ENCODE results near the gene RGL2. TPM values are rescaled to one million over a fixed set of nuclear protein-coding genes. Genes with fewer than 3 reads are reported as not detected.
A peak's percentile ranks its signal among the peaks of the same experiment; 100 is the strongest.

RGL2 gene
- total and polyA plus RNA-seq, 2 of the 4 experiments (the other 2 are of a cell fraction): 4.1 to 26.9 TPM

DNA sequence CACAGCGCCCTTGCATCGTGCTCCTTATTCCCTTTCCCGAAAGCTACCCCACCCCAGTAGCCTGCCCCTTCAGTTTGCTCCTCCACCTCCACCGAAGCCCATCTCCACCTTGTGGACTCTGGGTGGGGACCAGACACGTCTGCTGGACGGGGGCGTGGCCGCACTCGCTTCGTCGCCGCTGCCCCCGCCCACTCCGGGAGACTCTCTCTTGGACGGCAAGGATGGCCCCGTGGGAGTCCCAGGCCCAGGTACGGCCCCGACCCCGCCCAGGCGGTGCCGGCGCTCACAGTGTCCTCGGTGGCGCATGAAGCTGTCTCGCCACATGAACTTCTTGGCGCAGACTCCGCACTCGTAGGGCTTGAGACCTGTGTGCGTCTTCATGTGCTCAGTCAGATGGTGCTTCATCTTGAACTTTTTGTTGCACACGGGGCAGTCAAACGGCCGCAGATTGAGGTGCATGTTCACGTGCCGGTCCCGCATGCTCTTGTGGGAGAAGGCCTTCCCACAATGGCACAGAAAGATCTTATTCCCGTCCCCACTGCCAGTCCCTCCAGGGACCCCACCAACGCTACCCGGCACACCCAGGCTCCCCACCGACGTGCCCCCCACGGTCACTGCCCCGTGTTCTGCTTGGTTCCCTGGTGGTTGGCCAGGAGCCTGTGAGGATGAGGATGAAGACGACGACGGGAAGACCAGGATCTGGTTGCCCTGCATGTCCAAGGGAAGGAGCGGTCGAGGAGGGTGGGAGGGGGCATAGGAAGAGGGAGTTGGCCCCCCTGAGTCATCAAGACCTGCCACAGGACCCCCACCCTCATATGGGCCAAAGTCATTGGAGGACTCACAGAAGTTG lies 16.4 kb upstream of the RGL2 start:
- H3K4me2 ChIP-seq (ENCODE audit: low read depth, low read length): peak overlapping the region; percentile 78
- H3K9ac ChIP-seq (ENCODE audit: low read depth, low read length): no peak overlapping the region
- H2BK20ac ChIP-seq (ENCODE audit: low read depth, low read length): peak overlapping the region; percentile 68; the same call in 1 of the 2 replicates
- WGBS, 2 experiments (ENCODE audit: extremely low coverage in 2 of 2, insufficient read length in 1 of 2): 56% methylated on average over 31 of the region's 47 CpGs; no CpG with 5 or more reads in 1 of the 2 experiments
- BruUV-seq (replicated peaks): no TSS peak
- peaks cover 17% of the 10 kb centered on the region for H4K20me1 ChIP-seq (ENCODE audit: insufficient read depth, low read length)
- DNase-seq (no peak), ATAC-seq (ENCODE audit: low read depth) (no peak)
- peak overlapping the region; percentile 79 to 96; a peak in 3 of 4 replicates for H4K8ac ChIP-seq (ENCODE audit: low read depth in 2 of 2, low read length in 2 of 2)
- peak overlapping the region; percentile 92 for H4K91ac ChIP-seq (ENCODE audit: insufficient read depth, low read depth, low read length)
- H3K79me1 ChIP-seq (ENCODE audit: low read depth in 1 of 2, low read length in 2 of 2): peaks cover 35 to 82% of the 10 kb centered on the region in 2 experiments
- no peak overlapping the region for H3K4me3 ChIP-seq (ENCODE audit: insufficient read depth, low read depth, low read length)
- peak overlapping the region; percentile 96 for H2AFZ ChIP-seq (replicated peaks; ENCODE audit: low read length, poor library complexity)
- peak overlapping the region; percentile 98 for H3K4ac ChIP-seq (ENCODE audit: low read depth, low read length)
- H3K14ac ChIP-seq (replicated peaks; ENCODE audit: low read depth, low read length): peak overlapping the region; percentile 93
- H3K4me1 ChIP-seq (ENCODE audit: control insufficient read depth, insufficient read depth, low read length): peaks cover 27% of the 10 kb centered on the region
- peak overlapping the region; percentile 98 for H2AK5ac ChIP-seq (ENCODE audit: low read depth, low read length)
- peak overlapping the region; percentile 99 for H2AK9ac ChIP-seq (replicated peaks; ENCODE audit: low read depth, low read length, poor library complexity)
- ChIA-PET POLR2A (ENCODE audit: unreplicated experiment) (no interaction called here), CTCF (no interaction called here)
- H3K27me3 ChIP-seq (ENCODE audit: control insufficient read depth, insufficient read depth, low read length): no peaks in the 10 kb centered on the region
- H3K23ac ChIP-seq (ENCODE audit: low read depth, low read length): peak overlapping the region; percentile 94
- peak overlapping the region; percentile 94 for H3K56ac ChIP-seq (ENCODE audit: extremely low read depth, insufficient read depth, low read length)
- peaks cover 17% of the 10 kb centered on the region for H3K9me1 ChIP-seq (ENCODE audit: insufficient read depth, low read length)
- in situ Hi-C loops (cut with MboI; ENCODE audit: low sequenced_read_pairs): no loop called here
- H3K27ac ChIP-seq (ENCODE audit: insufficient read depth, low read length): peak overlapping the region; percentile 97; the same call in 1 of the 2 replicates
- peak overlapping the region; percentile 15; the same call in 1 of the 2 replicates for H3K18ac ChIP-seq (ENCODE audit: low read depth, low read length)
- H4K5ac ChIP-seq (ENCODE audit: low read depth, low read length): peak overlapping the region; percentile 36
- intact Hi-C loops (cut with micrococcal nuclease): loop anchor here (5.0 kb wide), 1 partner anchor 102 kb away; the partner anchor contains the start of gene CUTA
- peaks cover 19% of the 10 kb centered on the region for H3K36me3 ChIP-seq (ENCODE audit: control insufficient read depth, insufficient read depth, low read length)
- H2BK5ac ChIP-seq (ENCODE audit: low read depth, low read length, poor library complexity, severe bottlenecking): peak overlapping the region; percentile 95
- peak overlapping the region; percentile 43; the same call in 1 of the 3 replicates for H2BK15ac ChIP-seq (ENCODE audit: low read depth, low read length)
- dilution Hi-C loops (cut with HindIII; ENCODE audit: low sequenced_read_pairs, unreplicated experiment): no loop called here
- peak overlapping the region; percentile 86 for H2BK120ac ChIP-seq (ENCODE audit: low read depth, low read length)
- no peaks in the 10 kb centered on the region for H3K9me3 ChIP-seq (ENCODE audit: control insufficient read depth, insufficient read depth, low read length)
- TF ChIP-seq CHD1 (IDR thresholded peaks at IDR 0.05; ENCODE audit: low read depth, low read length) (no peak), BHLHE40 (IDR thresholded peaks at IDR 0.05; ENCODE audit: low read depth, low read length) (no peak), RCOR1 (IDR thresholded peaks at IDR 0.05; ENCODE audit: insufficient replicate concordance, low read length) (no peak), CEBPB (IDR thresholded peaks at IDR 0.05; ENCODE audit: low read depth, low read length) (no peak), MXI1 (IDR thresholded peaks at IDR 0.05; ENCODE audit: borderline replicate concordance, low read depth, low read length) (no peak), MAFK (IDR thresholded peaks at IDR 0.05; ENCODE audit: low read depth, low read length) (no peak), CTCF (conservative IDR thresholded peaks at IDR 0.05; ENCODE audit: low read depth, low read length) (no peak), RFX5 (IDR thresholded peaks at IDR 0.05; ENCODE audit: low read depth, low read length) (no peak), RAD21 (IDR thresholded peaks at IDR 0.05; ENCODE audit: low read length) (no peak), FOS (IDR thresholded peaks at IDR 0.05; ENCODE audit: low read depth, low read length) (no peak), NFE2L2 (IDR thresholded peaks at IDR 0.05; ENCODE audit: low read depth, low read length) (no peak), POLR2A (IDR thresholded peaks at IDR 0.05; ENCODE audit: low read depth, low read length) (no peak)
- TF ChIP-seq, protein P1, sequence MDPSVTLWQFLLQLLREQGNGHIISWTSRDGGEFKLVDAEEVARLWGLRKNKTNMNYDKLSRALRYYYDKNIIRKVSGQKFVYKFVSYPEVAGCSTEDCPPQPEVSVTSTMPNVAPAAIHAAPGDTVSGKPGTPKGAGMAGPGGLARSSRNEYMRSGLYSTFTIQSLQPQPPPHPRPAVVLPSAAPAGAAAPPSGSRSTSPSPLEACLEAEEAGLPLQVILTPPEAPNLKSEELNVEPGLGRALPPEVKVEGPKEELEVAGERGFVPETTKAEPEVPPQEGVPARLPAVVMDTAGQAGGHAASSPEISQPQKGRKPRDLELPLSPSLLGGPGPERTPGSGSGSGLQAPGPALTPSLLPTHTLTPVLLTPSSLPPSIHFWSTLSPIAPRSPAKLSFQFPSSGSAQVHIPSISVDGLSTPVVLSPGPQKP (IDR thresholded peaks at IDR 0.05; ENCODE audit: borderline replicate concordance, low read depth, low read length): no peak
- TF ChIP-seq, protein P2, sequence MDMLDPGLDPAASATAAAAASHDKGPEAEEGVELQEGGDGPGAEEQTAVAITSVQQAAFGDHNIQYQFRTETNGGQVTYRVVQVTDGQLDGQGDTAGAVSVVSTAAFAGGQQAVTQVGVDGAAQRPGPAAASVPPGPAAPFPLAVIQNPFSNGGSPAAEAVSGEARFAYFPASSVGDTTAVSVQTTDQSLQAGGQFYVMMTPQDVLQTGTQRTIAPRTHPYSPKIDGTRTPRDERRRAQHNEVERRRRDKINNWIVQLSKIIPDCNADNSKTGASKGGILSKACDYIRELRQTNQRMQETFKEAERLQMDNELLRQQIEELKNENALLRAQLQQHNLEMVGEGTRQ (IDR thresholded peaks at IDR 0.05; ENCODE audit: low read depth, low read length): no peak

All from IMR-90 (cell line).